Cardiac fibroblast (primary cell): ENCODE measurements around the gene TRIM24.
A peak's percentile ranks its signal among the peaks of the same experiment; 100 is the strongest.
"Not testable (repeated sequence)": the region's sequence is repeated elsewhere in the genome, so short reads cannot be mapped to it uniquely, and the experiment has no call there.

Experiments used
- DNase-seq, 2 donors: peaks; one replicate each; pipeline versions ENCODE4 v3.0.0 to v3.0.0-alpha.2; 2010; ENCODE audit warnings: low read depth in 2 of 2
- H3K4me3 ChIP-seq, 2 donors: replicated peaks in 1 of 2; 1 replicate in 1 of 2; 2 replicates in 1 of 2; pipeline ENCODE4 v1.5.1; 2011; ENCODE audit warnings: low read depth in 2 of 2, low read length in 2 of 2, mild to moderate bottlenecking in 2 of 2, moderate library complexity in 1 of 2
- TF ChIP-seq, protein P1 (sequence below): IDR thresholded peaks from one replicate; pipeline ENCODE4 v1.5.1; 2011; ENCODE audit warnings: low read depth, mild to moderate bottlenecking, low read length, inconsistent platforms

The TRIM24 gene

DNA sequence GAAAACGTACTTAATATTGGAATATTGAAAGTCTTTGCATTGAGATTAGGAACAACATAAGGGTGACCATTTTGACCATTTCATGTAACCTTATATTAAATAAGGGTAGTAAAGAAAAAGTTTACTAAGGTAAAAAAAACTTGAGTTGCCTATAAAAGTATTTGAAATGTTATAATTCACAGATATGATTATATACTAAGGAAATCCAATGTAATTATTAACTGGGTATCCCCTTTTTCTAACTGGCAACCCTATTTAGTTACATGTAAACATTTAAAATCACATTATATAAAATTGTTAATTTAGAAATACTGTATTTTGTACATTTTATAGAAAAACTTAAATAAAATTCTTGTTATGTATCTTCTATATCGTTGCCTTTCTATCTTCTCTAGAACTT, 64.2 kb downstream of the TRIM24 start:
- TF ChIP-seq, protein P1, sequence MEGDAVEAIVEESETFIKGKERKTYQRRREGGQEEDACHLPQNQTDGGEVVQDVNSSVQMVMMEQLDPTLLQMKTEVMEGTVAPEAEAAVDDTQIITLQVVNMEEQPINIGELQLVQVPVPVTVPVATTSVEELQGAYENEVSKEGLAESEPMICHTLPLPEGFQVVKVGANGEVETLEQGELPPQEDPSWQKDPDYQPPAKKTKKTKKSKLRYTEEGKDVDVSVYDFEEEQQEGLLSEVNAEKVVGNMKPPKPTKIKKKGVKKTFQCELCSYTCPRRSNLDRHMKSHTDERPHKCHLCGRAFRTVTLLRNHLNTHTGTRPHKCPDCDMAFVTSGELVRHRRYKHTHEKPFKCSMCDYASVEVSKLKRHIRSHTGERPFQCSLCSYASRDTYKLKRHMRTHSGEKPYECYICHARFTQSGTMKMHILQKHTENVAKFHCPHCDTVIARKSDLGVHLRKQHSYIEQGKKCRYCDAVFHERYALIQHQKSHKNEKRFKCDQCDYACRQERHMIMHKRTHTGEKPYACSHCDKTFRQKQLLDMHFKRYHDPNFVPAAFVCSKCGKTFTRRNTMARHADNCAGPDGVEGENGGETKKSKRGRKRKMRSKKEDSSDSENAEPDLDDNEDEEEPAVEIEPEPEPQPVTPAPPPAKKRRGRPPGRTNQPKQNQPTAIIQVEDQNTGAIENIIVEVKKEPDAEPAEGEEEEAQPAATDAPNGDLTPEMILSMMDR, result no peak
- DNase-seq, result no peak
- no peak overlapping the region for H3K4me3 ChIP-seq

DNA sequence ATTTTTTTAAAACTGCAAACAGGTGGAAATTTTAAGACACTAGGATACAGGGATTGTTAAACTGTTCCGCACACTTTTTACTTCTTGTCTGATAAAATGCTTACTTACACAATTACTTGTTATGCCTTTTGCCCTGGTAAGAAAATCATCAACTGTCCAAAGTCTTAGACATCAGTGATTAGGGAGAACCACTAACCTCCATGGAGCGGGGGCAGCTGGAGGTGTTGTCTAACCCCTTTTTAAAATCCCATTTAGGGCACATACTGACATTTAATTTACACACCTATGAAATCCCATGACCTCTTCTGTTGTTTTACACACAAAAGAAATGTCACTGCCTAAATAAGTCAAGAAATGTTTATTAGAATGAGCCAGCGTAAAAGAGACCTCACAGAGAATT, 65.7 kb downstream of the TRIM24 start:
- TF ChIP-seq, protein P1, result no peak
- no peak overlapping the region for H3K4me3 ChIP-seq
- DNase-seq, result no peak

DNA sequence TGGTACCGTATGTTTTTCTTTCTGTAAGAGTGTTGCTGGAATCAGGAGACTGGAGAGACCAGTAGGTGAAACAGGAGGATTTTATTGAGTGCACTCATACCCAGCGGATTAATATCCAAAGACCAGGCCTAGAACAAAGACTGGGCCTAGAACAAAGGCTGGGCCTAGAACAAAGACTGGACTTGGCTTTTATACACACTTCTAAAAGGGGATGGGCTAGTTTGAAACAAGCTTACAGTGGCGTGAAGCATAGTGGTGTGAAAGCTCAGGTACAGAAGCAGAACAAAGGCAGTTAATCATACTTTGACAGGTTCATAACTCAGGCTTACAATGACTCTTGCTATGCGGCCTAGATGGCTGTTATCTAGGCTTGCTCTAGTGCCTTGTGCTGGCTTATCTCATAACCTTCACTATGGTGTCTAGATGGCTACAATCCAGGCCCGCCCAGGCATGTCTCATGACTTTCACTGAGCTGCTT, 67.7 kb downstream of the TRIM24 start:
- TF ChIP-seq, protein P1, result no peak
- H3K4me3 ChIP-seq, result no peak overlapping the region
- peak in 1 of 2 donors; percentile 23 for DNase-seq

DNA sequence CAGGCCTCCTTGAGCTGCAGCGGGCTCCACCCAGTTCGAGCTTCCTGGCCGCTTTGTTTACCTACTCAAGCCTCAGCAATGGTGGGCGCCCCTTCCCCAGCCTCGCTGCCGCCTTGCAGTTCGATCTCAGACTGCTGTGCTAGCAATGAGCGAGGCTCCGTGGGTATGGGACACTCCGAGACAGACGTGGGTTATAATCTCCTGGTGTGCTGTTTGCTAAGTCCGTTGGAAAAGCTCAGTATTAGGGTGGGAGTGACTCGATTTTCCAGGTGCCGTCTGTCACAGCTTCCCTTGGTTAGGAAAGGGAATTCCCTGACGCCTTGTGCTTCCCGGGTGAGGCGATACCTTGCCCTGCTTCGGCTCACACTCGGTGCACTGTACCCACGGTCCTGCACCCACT, 76.8 kb downstream of the TRIM24 start:
- DNase-seq, H3K4me3 ChIP-seq: not testable (repeated sequence)

DNA sequence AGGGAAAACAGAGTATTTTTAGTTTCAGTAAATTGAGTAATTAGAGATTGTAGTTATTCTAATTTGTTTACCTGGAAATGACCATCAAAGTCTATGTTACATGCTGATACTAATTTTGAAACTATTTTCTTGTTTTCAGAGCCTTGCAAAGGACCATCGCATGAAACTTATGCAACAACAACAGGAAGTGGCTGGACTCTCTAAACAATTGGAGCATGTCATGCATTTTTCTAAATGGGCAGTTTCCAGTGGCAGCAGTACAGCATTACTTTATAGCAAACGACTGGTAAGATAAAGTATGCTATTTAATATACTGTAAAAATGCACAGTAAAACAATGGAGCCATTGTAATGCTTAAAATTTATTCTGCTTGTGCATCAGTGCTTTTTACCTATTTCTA, 78.5 kb downstream of the TRIM24 start:
- H3K4me3 ChIP-seq, result no peak overlapping the region
- TF ChIP-seq, protein P1, result no peak
- DNase-seq, result peak; percentile 67 to 74

DNA sequence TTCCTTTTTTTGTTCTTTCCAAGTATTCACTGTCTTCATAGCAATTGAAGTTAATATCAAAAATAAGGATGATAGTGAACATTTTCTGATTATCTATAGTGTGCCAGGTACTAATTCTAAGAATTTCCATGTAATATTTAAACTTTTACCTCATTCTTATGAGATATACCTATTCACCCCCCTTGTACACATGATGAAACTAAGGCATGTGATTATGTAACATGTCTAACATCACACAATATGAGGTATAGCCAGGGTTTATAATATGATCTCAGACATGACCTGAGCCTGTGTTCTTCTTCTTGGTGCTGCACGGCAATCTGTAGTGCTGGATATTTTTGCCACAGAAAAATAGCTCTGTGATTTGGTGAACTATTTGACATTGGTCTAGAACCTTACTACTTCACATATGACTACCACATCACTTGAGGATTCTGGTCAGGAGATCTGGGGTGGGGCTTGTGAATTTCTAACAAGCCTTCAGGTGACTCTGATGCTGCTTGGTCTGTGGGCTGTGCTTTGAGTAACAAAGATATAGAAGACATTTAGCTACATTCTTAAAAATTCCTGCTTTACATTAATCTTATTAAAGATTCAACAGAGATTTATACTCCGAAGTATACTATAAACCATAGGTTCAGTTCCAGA, 79.1 kb downstream of the TRIM24 start:
- H3K4me3 ChIP-seq, result no peak overlapping the region
- peak in 1 of 2 donors; percentile 23 for DNase-seq
- TF ChIP-seq, protein P1, result no peak

DNA sequence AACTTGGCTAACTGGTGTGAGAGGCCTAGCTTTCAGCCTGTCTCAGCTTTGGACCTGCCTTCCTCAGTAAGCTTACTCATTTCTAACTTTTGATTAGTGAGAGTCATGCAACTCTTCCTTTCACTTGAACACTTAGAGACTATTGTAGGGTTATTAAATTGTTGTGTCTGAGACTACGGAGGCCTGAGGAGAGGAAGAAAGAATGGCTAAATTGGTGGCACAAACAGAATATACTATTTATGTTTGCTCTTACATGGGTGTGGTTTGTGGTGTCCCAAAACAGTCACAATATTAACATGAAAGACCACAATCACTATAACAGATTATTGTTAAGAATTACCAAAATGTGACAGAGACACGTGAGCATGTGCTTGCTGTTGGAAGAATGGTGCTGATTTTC, 82.1 kb downstream of the TRIM24 start:
- DNase-seq, result no peak
- TF ChIP-seq, protein P1, result no peak
- H3K4me3 ChIP-seq, result no peak overlapping the region
